ENCODE measurements around the gene COL19A1.

COL19A1 gene

GRCh38 chr6:69848552-69848951, 17.8 kb upstream of the COL19A1 start:
- Histone ChIP-seq H3K36me3 (ENCODE audit: low read length) (no peaks in the 10 kb centered on the region), H4K20me1 (ENCODE audit: low read depth, low read length) (no peaks in the 10 kb centered on the region), H2AFZ (ENCODE audit: low read depth, low read length, severe bottlenecking) (no peak overlapping the region), H3K9me2 (replicated peaks; ENCODE audit: insufficient read depth, low read length) (no peaks in the 10 kb centered on the region), H3K9me3 (ENCODE audit: insufficient read depth, low read length) (no peaks in the 10 kb centered on the region), H3K79me2 (ENCODE audit: insufficient read depth, low read length) (no peaks in the 10 kb centered on the region), H3K4me2 (ENCODE audit: low read depth, low read length, poor library complexity, severe bottlenecking) (no peak overlapping the region), H3K27me3 (ENCODE audit: low read length) (no peaks in the 10 kb centered on the region), H3K27ac (ENCODE audit: low read depth, low read length) (no peak overlapping the region), H3K4me3 (ENCODE audit: insufficient read depth, low read length, poor library complexity, severe bottlenecking) (no peak overlapping the region), H3K9ac (ENCODE audit: low read length) (no peak overlapping the region), H3F3A (ENCODE audit: insufficient read depth) (no peaks in the 10 kb centered on the region)
- TF ChIP-seq, protein P1, sequence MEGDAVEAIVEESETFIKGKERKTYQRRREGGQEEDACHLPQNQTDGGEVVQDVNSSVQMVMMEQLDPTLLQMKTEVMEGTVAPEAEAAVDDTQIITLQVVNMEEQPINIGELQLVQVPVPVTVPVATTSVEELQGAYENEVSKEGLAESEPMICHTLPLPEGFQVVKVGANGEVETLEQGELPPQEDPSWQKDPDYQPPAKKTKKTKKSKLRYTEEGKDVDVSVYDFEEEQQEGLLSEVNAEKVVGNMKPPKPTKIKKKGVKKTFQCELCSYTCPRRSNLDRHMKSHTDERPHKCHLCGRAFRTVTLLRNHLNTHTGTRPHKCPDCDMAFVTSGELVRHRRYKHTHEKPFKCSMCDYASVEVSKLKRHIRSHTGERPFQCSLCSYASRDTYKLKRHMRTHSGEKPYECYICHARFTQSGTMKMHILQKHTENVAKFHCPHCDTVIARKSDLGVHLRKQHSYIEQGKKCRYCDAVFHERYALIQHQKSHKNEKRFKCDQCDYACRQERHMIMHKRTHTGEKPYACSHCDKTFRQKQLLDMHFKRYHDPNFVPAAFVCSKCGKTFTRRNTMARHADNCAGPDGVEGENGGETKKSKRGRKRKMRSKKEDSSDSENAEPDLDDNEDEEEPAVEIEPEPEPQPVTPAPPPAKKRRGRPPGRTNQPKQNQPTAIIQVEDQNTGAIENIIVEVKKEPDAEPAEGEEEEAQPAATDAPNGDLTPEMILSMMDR (IDR thresholded peaks at IDR 0.05; ENCODE audit: insufficient read depth, low read length, poor library complexity, severe bottlenecking) = no peak
- no peak for TF ChIP-seq EZH2phosphoT487 (conservative IDR thresholded peaks at IDR 0.05; ENCODE audit: low read length)

DNA sequence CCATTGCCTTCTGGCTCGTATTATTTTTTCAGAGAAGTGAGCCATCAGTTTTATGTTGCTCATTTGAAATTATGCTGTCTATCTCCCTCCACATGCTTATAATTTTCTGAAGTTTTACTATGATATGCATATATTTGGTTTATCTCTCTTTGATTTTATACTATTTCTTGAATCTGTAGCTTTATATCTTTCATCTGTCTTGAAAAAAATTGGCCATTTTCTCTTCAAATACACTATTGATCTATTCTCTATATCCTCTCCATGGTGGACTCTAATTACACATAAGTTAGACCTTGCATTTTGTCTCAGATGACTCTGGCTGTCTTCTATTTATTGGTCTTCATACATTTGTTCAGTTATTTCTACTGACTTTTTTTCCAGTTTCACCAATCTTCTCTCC, 13.7 kb upstream of the COL19A1 start:
- Histone ChIP-seq H3F3A (ENCODE audit: insufficient read depth) (no peaks in the 10 kb centered on the region), H2AFZ (ENCODE audit: low read depth, low read length, severe bottlenecking) (no peak overlapping the region), H3K4me2 (ENCODE audit: low read depth, low read length, poor library complexity, severe bottlenecking) (no peak overlapping the region), H4K20me1 (ENCODE audit: low read depth, low read length) (no peaks in the 10 kb centered on the region), H3K9me2 (replicated peaks; ENCODE audit: insufficient read depth, low read length) (no peaks in the 10 kb centered on the region), H3K79me2 (ENCODE audit: insufficient read depth, low read length) (no peaks in the 10 kb centered on the region), H3K27ac (ENCODE audit: low read depth, low read length) (no peak overlapping the region), H3K9me3 (ENCODE audit: insufficient read depth, low read length) (no peaks in the 10 kb centered on the region), H3K36me3 (ENCODE audit: low read length) (no peaks in the 10 kb centered on the region), H3K27me3 (ENCODE audit: low read length) (no peaks in the 10 kb centered on the region), H3K9ac (ENCODE audit: low read length) (no peak overlapping the region), H3K4me3 (ENCODE audit: insufficient read depth, low read length, poor library complexity, severe bottlenecking) (no peak overlapping the region)
- TF ChIP-seq EZH2phosphoT487 (conservative IDR thresholded peaks at IDR 0.05; ENCODE audit: low read length) = no peak
- TF ChIP-seq, protein P1 (IDR thresholded peaks at IDR 0.05; ENCODE audit: insufficient read depth, low read length, poor library complexity, severe bottlenecking) = no peak

DNA sequence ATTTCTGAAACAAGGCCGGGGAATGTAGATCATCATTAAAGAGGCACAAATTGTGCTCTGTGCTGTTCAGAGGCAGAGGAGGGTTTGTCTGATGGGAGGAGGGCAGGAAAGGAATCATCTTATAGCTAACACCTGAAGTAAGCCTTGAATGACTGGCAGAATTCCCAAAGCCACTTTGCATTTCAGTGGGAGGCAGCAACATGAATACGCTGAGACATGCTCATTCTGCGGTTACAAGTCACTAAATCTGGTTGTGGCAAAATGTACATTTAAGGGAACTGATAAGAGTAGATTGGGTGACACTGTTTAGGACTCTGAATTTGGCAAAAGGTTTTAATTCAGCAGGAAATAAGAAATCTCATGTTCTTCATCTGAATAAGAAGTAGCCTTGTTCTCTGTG, 4.4 kb upstream of the COL19A1 start:
- Histone ChIP-seq H3K79me2 (ENCODE audit: insufficient read depth, low read length) (no peaks in the 10 kb centered on the region), H4K20me1 (ENCODE audit: low read depth, low read length) (no peaks in the 10 kb centered on the region), H3K9me2 (replicated peaks; ENCODE audit: insufficient read depth, low read length) (no peaks in the 10 kb centered on the region), H3K27me3 (ENCODE audit: low read length) (no peaks in the 10 kb centered on the region; the same call in 1 of the 2 replicates), H3K36me3 (ENCODE audit: low read length) (no peaks in the 10 kb centered on the region), H3K9me3 (ENCODE audit: insufficient read depth, low read length) (no peaks in the 10 kb centered on the region), H3K9ac (ENCODE audit: low read length) (no peak overlapping the region), H3F3A (ENCODE audit: insufficient read depth) (no peaks in the 10 kb centered on the region), H3K4me2 (ENCODE audit: low read depth, low read length, poor library complexity, severe bottlenecking) (no peak overlapping the region), H3K4me3 (ENCODE audit: insufficient read depth, low read length, poor library complexity, severe bottlenecking) (no peak overlapping the region), H3K27ac (ENCODE audit: low read depth, low read length) (no peak overlapping the region), H2AFZ (ENCODE audit: low read depth, low read length, severe bottlenecking) (no peak overlapping the region)
- TF ChIP-seq, protein P1 (IDR thresholded peaks at IDR 0.05; ENCODE audit: insufficient read depth, low read length, poor library complexity, severe bottlenecking) = no peak
- TF ChIP-seq EZH2phosphoT487 (conservative IDR thresholded peaks at IDR 0.05; ENCODE audit: low read length) = no peak

Data from SU-DHL-6 (cell line).